Mucosa of gallbladder (tissue), 1 donor: ENCODE measurements around the gene MAP6D1. TPM values are rescaled to one million over a fixed set of nuclear protein-coding genes. Genes with fewer than 3 reads are reported as not detected.

Experiments
- DNase-seq: peaks from one replicate; pipeline ENCODE4 v3.0.0-alpha.2; 2020; ENCODE audit warnings: low spot score
- total RNA-seq: library from RNA; stranded (reverse); gene quantifications from one replicate; pipeline ENCODE4 v1.2.1, GENCODE V29; 2021
- donor health status: DM: no; HTN: no; CAD: no.

The MAP6D1 gene
- total RNA-seq, 1 donor from 2014 or later = 1.1 TPM

GRCh38 chr3:183823963-183824362 lies 1.4 kb downstream of the MAP6D1 start:
- DNase-seq = no peak

GRCh38 chr3:183822631-183823030 lies 2.7 kb downstream of the MAP6D1 start:
- DNase-seq = no peak

GRCh38 chr3:183819831-183820230 lies 5.5 kb downstream of the MAP6D1 start:
- DNase-seq = no peak

GRCh38 chr3:183818706-183819624 lies 6.4 kb downstream of the MAP6D1 start:
- no peak for DNase-seq

- no peak for DNase-seq
Observed at GRCh38 chr3:183818041-183818620, 7.2 kb downstream of the MAP6D1 start.

- no peak for DNase-seq
Observed at GRCh38 chr3:183817639-183818038, 7.7 kb downstream of the MAP6D1 start.

GRCh38 chr3:183816681-183817510 lies 8.5 kb downstream of the MAP6D1 start:
- DNase-seq = no peak

- no peak for DNase-seq
Observed at GRCh38 chr3:183815951-183816475, 9.4 kb downstream of the MAP6D1 start.

- DNase-seq = no peak
Observed at GRCh38 chr3:183815563-183815940, 9.8 kb downstream of the MAP6D1 start.

- no peak for DNase-seq
Observed at GRCh38 chr3:183814240-183814639, 11.1 kb downstream of the MAP6D1 start.

- no peak for DNase-seq
Observed at GRCh38 chr3:183812761-183813445, 12.5 kb downstream of the MAP6D1 start.

- DNase-seq = no peak
Observed at GRCh38 chr3:183811638-183812037, 13.7 kb downstream of the MAP6D1 start.

GRCh38 chr3:183810643-183811594 lies 14.5 kb downstream of the MAP6D1 start:
- DNase-seq = no peak

GRCh38 chr3:183809270-183809669 lies 16.1 kb downstream of the MAP6D1 start:
- no peak for DNase-seq

GRCh38 chr3:183808355-183808754 lies 17.0 kb downstream of the MAP6D1 start:
- no peak for DNase-seq

- no peak for DNase-seq
Observed at GRCh38 chr3:183807881-183808280, 17.5 kb downstream of the MAP6D1 start.

- no peak for DNase-seq
Observed at GRCh38 chr3:183807209-183807728, 18.1 kb downstream of the MAP6D1 start.

- no peak for DNase-seq
Observed at GRCh38 chr3:183802989-183803388, 22.4 kb downstream of the MAP6D1 start.

- no peak for DNase-seq
Observed at GRCh38 chr3:183801601-183802000, 23.8 kb downstream of the MAP6D1 start.

- DNase-seq = no peak
Observed at GRCh38 chr3:183800243-183800863, 25.0 kb downstream of the MAP6D1 start.
